Heart left ventricle (tissue), 16 donors: ENCODE data around the gene C8A. TPM values are rescaled to one million over a fixed set of nuclear protein-coding genes. Genes with fewer than 3 reads are reported as not detected.

Experiments used
- ATAC-seq, 4 donors: fragments of 200-7000 bp; cut with Tn5 transposase; one replicate each; pipeline ENCODE4 v1.9.1; 2020 to 2022; ENCODE audit warnings: moderate library complexity in 4 of 4, mild to moderate bottlenecking in 3 of 4, moderate number of reproducible peaks in 1 of 4
- DNase-seq, 5 donors: peaks; one replicate each; pipeline ENCODE4 v3.0.0-alpha.2; 2020
- H3K27ac ChIP-seq, 12 donors: fragments of 200-600 bp; sonication (generic) in 4 of 12; one replicate each; pipeline versions ENCODE4 v1.5.0 to v1.8.0; 2016 to 2022; ENCODE audit warnings: mild to moderate bottlenecking in 2 of 12
- H3K27me3 ChIP-seq, 9 donors: fragments of 200-600 bp; sonication (generic) in 2 of 9; one replicate each; pipeline versions ENCODE4 v1.5.1 to v1.8.0; 2016 to 2022; ENCODE audit warnings: mild to moderate bottlenecking in 3 of 9
- H3K36me3 ChIP-seq, 9 donors: fragments of 200-600 bp; sonication (generic) in 2 of 9; one replicate each; pipeline versions ENCODE4 v1.5.0 to v1.8.0; 2018 to 2022; ENCODE audit warnings: mild to moderate bottlenecking in 2 of 9
- H3K4me1 ChIP-seq, 12 donors: fragments of 200-600 bp; sonication (generic) in 4 of 12; one replicate each; pipeline versions ENCODE4 v1.5.0 to v1.8.0; 2016 to 2022; ENCODE audit warnings: mild to moderate bottlenecking in 3 of 12
- H3K4me3 ChIP-seq, 12 donors: fragments of 200-600 bp; sonication (generic) in 4 of 12; one replicate each; pipeline versions ENCODE4 v1.5.0 to v1.8.0; 2017 to 2022; ENCODE audit warnings: mild to moderate bottlenecking in 9 of 12, moderate library complexity in 4 of 12
- H3K9me3 ChIP-seq, 12 donors: fragments of 200-600 bp; sonication (generic) in 4 of 12; one replicate each; pipeline versions ENCODE4 v1.5.0 to v1.8.0; 2016 to 2022; ENCODE audit warnings: mild to moderate bottlenecking in 1 of 12
- POLR2A ChIP-seq, 2 donors: fragments of 450-650 bp; IDR thresholded peaks; one replicate each; pipeline ENCODE4 v1.6.1; 2017; ENCODE audit warnings: antibody characterized with exemption in 2 of 2, mild to moderate bottlenecking in 2 of 2, moderate library complexity in 2 of 2
- WGBS, 4 donors: extraction: QIAGEN DNeasy Blood & Tissue Kit in 2 of 4; methylation state at CpG; one replicate each; pipeline versions ENCODE4 v1.1.5 to v1.1.7; 2013 to 2018; 5-methylcytosine and 5-hydroxymethylcytosine counted together
- intact Hi-C, 10 donors: fragments of 100-400 bp; cut with DNase I; formaldehyde crosslinking; loops; one replicate each; pipeline versions ENCODE4 v1.11.1 to v1.14.2; 2022
- polyA plus RNA-seq, 2 donors: library from polyadenylated mRNA; stranded (reverse); fragments of 200-250 nt; gene quantifications; one replicate each; pipeline ENCODE4 v1.2.3, GENCODE V29; 2013
- total RNA-seq, 9 donors: library from RNA; depleted of rRNA in 2 of 9; stranded (reverse); fragments of >200 nt in 2 of 9; fragmentation: NEBNext Ultra II Directional in 3 of 9; extraction: Animal tissue kit (Norgen Biotek cat#: 25700) in 3 of 9; gene quantifications; one replicate each; pipeline versions ENCODE4 v1.1.0 to v1.2.4, GENCODE V29; 2016 to 2023
- TF ChIP-seq, protein P1 (sequence below), 12 donors: fragments of 200-600 bp; sonication (generic) in 4 of 12; IDR thresholded peaks; one replicate each; pipeline versions ENCODE4 v1.5.0 to v1.8.0; 2018 to 2022; ENCODE audit warnings: antibody characterized with exemption in 12 of 12, mild to moderate bottlenecking in 5 of 12
- donor health status: ischemic (EF 13 %, LVEDD 7.1; RV severe dilation, severe dysfunction).
- donor health status: healthy with polysubstance abuse.
- donor health status: DM: no; HTN: yes; CAD: no.
- donor health status: DM: no; HTN: no; CAD: no.
- donor health status: ischemic (EF 25% LVEDD 6.9; RV normal size, moderate dysfunction).
- donor health status: ischemic (EF 25% LVEDD 5.7; RV mildly dilated, moderate dysfunction).
- donor health status: healthy.
- donor health status: DM: yes; HTN: yes; CAD: no.
- donor health status: ischemic (EF 35%, LVEDD 5.7; RV mildly dilated, moderate dysfunction).
- donor health status: nonischemic (EF 11% LVEDD 7.7; RV severe dilation, severe dysfunction).
- donor health status: DM: yes; HTN: yes; CAD: no.
- donor health status: PGD.
- donor health status: ischemic (EF 29% LVEDD 5.4; RV normal size, mild dysfunction).
- donor health status: nonischemic (EF 23%, LVEDD 6.1; RV moderate dilation, normal function).

Gene C8A
- total and polyA plus RNA-seq, 11 donors = not detected

DNA sequence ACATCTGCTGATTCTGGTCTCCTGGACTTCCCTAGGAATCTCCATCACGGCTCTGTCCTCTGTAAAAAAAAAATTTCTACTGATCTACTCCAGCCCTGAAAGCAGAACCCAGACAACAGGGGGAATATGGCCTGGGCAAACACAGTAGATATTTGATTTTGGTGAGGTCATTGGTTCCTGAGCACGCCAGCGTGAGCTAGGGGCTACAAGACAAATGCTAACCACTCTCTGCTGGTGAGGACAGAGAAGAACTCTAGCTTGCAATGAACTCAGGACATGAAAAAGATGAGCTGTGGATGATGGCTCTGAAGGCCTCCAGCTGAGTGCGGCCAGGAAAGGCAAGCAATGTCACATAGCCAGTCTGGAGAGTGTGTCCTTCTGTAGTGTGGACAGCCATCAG is 18.2 kb upstream of the C8A start:
- no peak for TF ChIP-seq POLR2A (IDR thresholded peaks at IDR 0.05)
- TF ChIP-seq, protein P1, sequence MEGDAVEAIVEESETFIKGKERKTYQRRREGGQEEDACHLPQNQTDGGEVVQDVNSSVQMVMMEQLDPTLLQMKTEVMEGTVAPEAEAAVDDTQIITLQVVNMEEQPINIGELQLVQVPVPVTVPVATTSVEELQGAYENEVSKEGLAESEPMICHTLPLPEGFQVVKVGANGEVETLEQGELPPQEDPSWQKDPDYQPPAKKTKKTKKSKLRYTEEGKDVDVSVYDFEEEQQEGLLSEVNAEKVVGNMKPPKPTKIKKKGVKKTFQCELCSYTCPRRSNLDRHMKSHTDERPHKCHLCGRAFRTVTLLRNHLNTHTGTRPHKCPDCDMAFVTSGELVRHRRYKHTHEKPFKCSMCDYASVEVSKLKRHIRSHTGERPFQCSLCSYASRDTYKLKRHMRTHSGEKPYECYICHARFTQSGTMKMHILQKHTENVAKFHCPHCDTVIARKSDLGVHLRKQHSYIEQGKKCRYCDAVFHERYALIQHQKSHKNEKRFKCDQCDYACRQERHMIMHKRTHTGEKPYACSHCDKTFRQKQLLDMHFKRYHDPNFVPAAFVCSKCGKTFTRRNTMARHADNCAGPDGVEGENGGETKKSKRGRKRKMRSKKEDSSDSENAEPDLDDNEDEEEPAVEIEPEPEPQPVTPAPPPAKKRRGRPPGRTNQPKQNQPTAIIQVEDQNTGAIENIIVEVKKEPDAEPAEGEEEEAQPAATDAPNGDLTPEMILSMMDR (IDR thresholded peaks at IDR 0.05) = no peak
- ATAC-seq = no peak

DNA sequence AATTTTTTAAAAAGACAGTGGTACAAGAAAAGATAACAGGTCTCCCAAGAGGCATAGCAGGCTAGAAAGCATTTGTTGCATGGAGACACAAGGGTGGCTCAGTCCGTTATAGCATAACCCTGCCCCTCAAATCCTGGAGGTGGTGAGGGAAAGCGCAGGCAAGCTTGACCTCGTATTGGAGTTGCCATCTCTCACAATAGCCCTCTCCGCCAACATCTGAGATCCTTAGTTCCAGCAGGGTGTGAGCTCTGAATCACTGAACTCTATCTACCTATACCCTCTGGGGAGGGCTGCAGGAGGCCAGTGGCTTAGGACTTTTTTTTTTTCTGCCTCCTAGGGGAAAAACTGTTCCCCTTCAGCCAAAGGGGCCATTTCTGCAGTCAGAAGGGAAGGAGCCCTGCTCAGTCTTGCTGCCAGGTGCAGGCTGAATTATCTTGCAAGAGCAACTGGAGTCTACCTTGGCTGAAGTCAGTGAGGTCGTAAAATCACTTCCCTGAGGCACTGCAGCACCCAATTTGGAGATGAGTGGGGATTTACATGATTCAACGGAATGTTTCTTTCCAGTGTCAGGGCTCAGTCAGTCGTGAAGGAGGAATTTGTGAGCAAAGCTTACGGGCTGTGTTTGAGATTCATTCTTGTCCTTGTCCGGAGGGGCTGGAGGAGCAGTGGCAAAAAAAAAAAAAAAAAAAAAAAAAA is 17.2 kb upstream of the C8A start:
- Histone ChIP-seq H3K27me3 (no peaks in the 10 kb centered on the region), H3K4me3 (no peak overlapping the region), H3K9me3 (no peaks in the 10 kb centered on the region), H3K27ac (no peak overlapping the region), H3K36me3 (no peaks in the 10 kb centered on the region), H3K4me1 (peaks cover 0 to 1% (median 0%) of the 10 kb centered on the region in 12 donors)
- no peak for ATAC-seq
- no peak for DNase-seq
- intact Hi-C loops = loop anchor here in 8 of 10 donors (5.0 to 10.0 kb wide), 8 partner anchors 127 to 1327 kb away; partner anchors contain the start of gene C8B (in 1 of the 8)
- TF ChIP-seq POLR2A (IDR thresholded peaks at IDR 0.05) = no peak
- TF ChIP-seq, protein P1 (IDR thresholded peaks at IDR 0.05) = no peak
- 71 to 79% (median 72%) methylated on average over 9 of the region's 9 CpGs for WGBS, 4 donors

More for the DNA sequence above, 18.2 kb upstream of the C8A start:
- WGBS, 4 donors = 86 to 88% (median 87%) methylated on average over 4 of the region's 4 CpGs
- intact Hi-C loops = loop anchor here in 8 of 10 donors (5.0 to 10.0 kb wide), 8 partner anchors 128 to 1328 kb away; partner anchors contain the start of gene C8B (in 1 of the 8)
- DNase-seq = no peak
- H3K27me3 ChIP-seq = peaks cover 0 to under 1% (median 0%) of the 10 kb centered on the region in 9 donors
- H3K4me3 ChIP-seq = no peak overlapping the region
- H3K36me3 ChIP-seq = no peaks in the 10 kb centered on the region
- H3K4me1 ChIP-seq = peaks cover 0 to 6% (median 0%) of the 10 kb centered on the region in 12 donors
- H3K27ac ChIP-seq = no peak overlapping the region
- H3K9me3 ChIP-seq = no peaks in the 10 kb centered on the region

GRCh38 chr1:56838759-56839158 is 15.8 kb upstream of the C8A start:
- 72 to 80% (median 77%) methylated on average over 3 of the region's 3 CpGs for WGBS, 4 donors
- Histone ChIP-seq H3K9me3 (no peaks in the 10 kb centered on the region), H3K4me1 (no peaks in the 10 kb centered on the region), H3K36me3 (no peaks in the 10 kb centered on the region), H3K4me3 (no peak overlapping the region), H3K27ac (no peak overlapping the region), H3K27me3 (no peaks in the 10 kb centered on the region)
- ATAC-seq (no peak), DNase-seq (no peak)
- intact Hi-C loops = loop anchor here in 8 of 10 donors (5.0 to 10.0 kb wide), 8 partner anchors 126 to 1326 kb away; partner anchors contain the start of gene C8B (in 1 of the 8)
- TF ChIP-seq POLR2A (IDR thresholded peaks at IDR 0.05) = no peak
- TF ChIP-seq, protein P1 (IDR thresholded peaks at IDR 0.05) = no peak

DNA sequence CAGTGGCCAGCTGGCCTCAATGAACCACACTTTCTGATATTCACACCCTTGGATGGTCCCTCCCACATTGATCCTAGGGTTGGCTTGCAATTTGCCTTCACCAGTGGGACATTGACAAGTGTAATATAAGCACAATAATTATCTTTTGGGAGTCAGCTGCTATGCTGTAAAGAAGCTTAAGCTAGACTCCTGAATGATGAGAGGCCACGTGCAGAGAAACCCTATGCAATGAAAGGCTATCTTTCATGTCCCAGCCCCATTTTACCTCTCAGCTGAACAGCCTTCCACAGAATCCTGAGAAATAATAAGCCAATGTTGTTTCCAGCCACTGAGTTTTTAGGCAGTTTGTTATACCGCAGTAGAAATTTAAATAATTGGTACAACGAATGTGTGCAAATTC is 11.1 kb upstream of the C8A start:
- DNase-seq = no peak
- Histone ChIP-seq H3K9me3 (no peaks in the 10 kb centered on the region), H3K4me3 (no peak overlapping the region), H3K4me1 (no peaks in the 10 kb centered on the region), H3K27me3 (peaks cover 0 to 5% (median 0%) of the 10 kb centered on the region in 9 donors), H3K36me3 (no peaks in the 10 kb centered on the region), H3K27ac (no peak overlapping the region)
- 83 to 94% (median 91%) methylated on average over 3 of the region's 3 CpGs for WGBS, 4 donors
- intact Hi-C loops = no loop called here
- TF ChIP-seq POLR2A (IDR thresholded peaks at IDR 0.05) = no peak
- TF ChIP-seq, protein P1 (IDR thresholded peaks at IDR 0.05) = no peak
- no peak for ATAC-seq
